HEK293 (cell line): ENCODE measurements around the gene CEP112.

ENCODE experiments used
- CTCF ChIP-seq: fragments of 450-650 bp; formaldehyde crosslinking; IDR thresholded peaks from 2 replicates; pipeline ENCODE4 v1.5.1; 2016; ENCODE audit warnings: missing biosample characterization, missing genetic modification characterization
- HOXD13 ChIP-seq: sonication (generic); formaldehyde crosslinking; IDR thresholded peaks from 2 replicates; pipeline ENCODE4 v1.8.0; 2022; ENCODE audit warnings: missing genetic modification reagents, borderline replicate concordance
- PATZ1 ChIP-seq: fragments of 450-650 bp; formaldehyde crosslinking; IDR thresholded peaks from 2 replicates; pipeline ENCODE4 v1.5.1; 2016; ENCODE audit warnings: missing biosample characterization, missing genetic modification characterization
- REST ChIP-seq: fragments of 450-650 bp; formaldehyde crosslinking; IDR thresholded peaks from 2 replicates; pipeline ENCODE4 v1.5.1; 2016; ENCODE audit warnings: missing biosample characterization, missing genetic modification characterization
- ZNF112 ChIP-seq: fragments of 450-650 bp; formaldehyde crosslinking; IDR thresholded peaks from 2 replicates; pipeline ENCODE4 v1.5.0; 2017; ENCODE audit warnings: missing biosample characterization, missing genetic modification characterization
- ZNF16 ChIP-seq: fragments of 450-650 bp; formaldehyde crosslinking; IDR thresholded peaks from 2 replicates; pipeline ENCODE4 v1.5.1; 2016; ENCODE audit warnings: low read depth, missing biosample characterization, missing genetic modification characterization
- ZNF18 ChIP-seq: fragments of 450-650 bp; formaldehyde crosslinking; IDR thresholded peaks from 2 replicates; pipeline ENCODE4 v1.5.1; 2016; ENCODE audit warnings: missing biosample characterization, missing genetic modification characterization
- ZNF239 ChIP-seq: fragments of 450-650 bp; formaldehyde crosslinking; IDR thresholded peaks from 2 replicates; pipeline ENCODE4 v1.5.1; 2016; ENCODE audit warnings: missing biosample characterization, missing genetic modification characterization
- ZNF292 ChIP-seq: fragments of 450-650 bp; formaldehyde crosslinking; IDR thresholded peaks from 2 replicates; pipeline ENCODE4 v1.5.1; 2016; ENCODE audit warnings: low read depth, missing biosample characterization, missing genetic modification characterization, borderline replicate concordance
- ZNF623 ChIP-seq: fragments of 450-650 bp; formaldehyde crosslinking; IDR thresholded peaks from 2 replicates; pipeline ENCODE4 v1.5.1; 2016; ENCODE audit warnings: missing biosample characterization, missing genetic modification characterization
- ZNF658 ChIP-seq: fragments of 450-650 bp; formaldehyde crosslinking; IDR thresholded peaks from 2 replicates; pipeline ENCODE4; 2016; ENCODE audit warnings: missing biosample characterization, missing genetic modification characterization
- ZSCAN23 ChIP-seq: fragments of 450-650 bp; formaldehyde crosslinking; IDR thresholded peaks from 2 replicates; pipeline ENCODE4 v1.5.1; 2016; ENCODE audit warnings: missing biosample characterization, missing genetic modification characterization
- ZSCAN30 ChIP-seq: fragments of 450-650 bp; IDR thresholded peaks from 2 replicates; pipeline ENCODE4 v1.5.1; 2018; ENCODE audit warnings: missing biosample characterization, mild to moderate bottlenecking, missing genetic modification characterization, moderate library complexity
- ZSCAN4 ChIP-seq: fragments of 450-650 bp; formaldehyde crosslinking; IDR thresholded peaks from 2 replicates; pipeline ENCODE4 v1.5.1; 2017; ENCODE audit warnings: missing biosample characterization, missing genetic modification characterization

- no peak for TF ChIP-seq HOXD13 (CRISPR knock-in tag)
- no peak for TF ChIP-seq CTCF (tag by site-specific recombination)
- TF ChIP-seq ZSCAN4 (tag by site-specific recombination), result no peak
- no peak for TF ChIP-seq ZNF292 (tag by site-specific recombination)
- no peak for TF ChIP-seq ZNF112
- TF ChIP-seq PATZ1 (tag by site-specific recombination), result no peak
- TF ChIP-seq ZNF18 (tag by site-specific recombination), result no peak
- TF ChIP-seq ZNF623 (tag by site-specific recombination), result no peak
- TF ChIP-seq ZNF16, result no peak
- no peak for TF ChIP-seq ZNF658 (tag by site-specific recombination)
- TF ChIP-seq ZSCAN23 (tag by site-specific recombination), result no peak
- no peak for TF ChIP-seq ZNF239 (tag by site-specific recombination)
- no peak for TF ChIP-seq ZSCAN30 (tag by site-specific recombination)
- TF ChIP-seq REST (tag by site-specific recombination), result no peak
These were observed 244.1 kb downstream of the CEP112 start for GRCh38 chr17:65947831-65948230.
